ENCODE results near the gene DHRSX.

GRCh38 chrX:2523911-2524310 is 23.1 kb upstream of the DHRSX start:
- no peak for TF ChIP-seq CTCF (IDR thresholded peaks at IDR 0.05)
- TF ChIP-seq POLR2A (IDR thresholded peaks at IDR 0.05): no peak

Measured in adrenal gland (tissue), 5 donors.